Adrenal gland (tissue), 12 donors: ENCODE results near the gene FAM83D. TPM values are rescaled to one million over a fixed set of nuclear protein-coding genes. Genes with fewer than 3 reads are reported as not detected.

Source experiments
- DNase-seq, 7 donors: peaks; one replicate each; pipeline ENCODE4 v3.0.0-alpha.2; 2019 to 2020
- H3K27ac ChIP-seq, 5 donors: fragments of 200-600 bp; sonication (generic) in 4 of 5; 1 replicate in 3 of 5; 2 replicates in 2 of 5; pipeline versions ENCODE4 v1.5.1 to v1.8.0; 2016 to 2020; ENCODE audit warnings: mild to moderate bottlenecking in 1 of 5
- H3K27me3 ChIP-seq: fragments of 200-600 bp; 2 replicates; pipeline ENCODE4 v1.8.0; 2021
- H3K36me3 ChIP-seq, 2 donors: fragments of 200-600 bp; replicated peaks in 1 of 2; 1 replicate in 1 of 2; 2 replicates in 1 of 2; pipeline versions ENCODE4 v1.5.1 to v1.8.0; 2018 to 2022
- H3K4me1 ChIP-seq, 2 donors: fragments of 200-600 bp; replicated peaks in 1 of 2; 1 replicate in 1 of 2; 2 replicates in 1 of 2; pipeline versions ENCODE4 v1.5.1 to v1.8.0; 2018 to 2021
- H3K4me3 ChIP-seq, 4 donors: fragments of 200-600 bp; sonication (generic) in 3 of 4; one replicate each; pipeline ENCODE4 v1.5.1; 2016 to 2018
- H3K9me3 ChIP-seq, 3 donors: fragments of 200-600 bp; sonication (generic) in 1 of 3; replicated peaks in 1 of 3; 1 replicate in 2 of 3; 2 replicates in 1 of 3; pipeline versions ENCODE4 v1.5.1 to v1.8.0; 2016 to 2021
- CTCF ChIP-seq, 6 experiments: fragments of 450-650 bp in 4 of 6; fragments of 200-600 bp in 2 of 6; sonication (generic) in 1 of 6; IDR thresholded peaks; 1 replicate in 5 of 6; 2 replicates in 1 of 6; pipeline versions ENCODE4 v1.5.1 to v1.8.0; 2016 to 2021; ENCODE audit warnings: antibody characterized with exemption in 6 of 6, mild to moderate bottlenecking in 2 of 6, moderate library complexity in 1 of 6
- POLR2A ChIP-seq, 2 donors: fragments of 450-650 bp; IDR thresholded peaks; one replicate each; pipeline ENCODE4 v1.6.1; 2017; ENCODE audit warnings: antibody characterized with exemption in 2 of 2, mild to moderate bottlenecking in 2 of 2, moderate library complexity in 1 of 2
- WGBS, 4 donors: extraction: QIAGEN DNeasy Blood & Tissue Kit in 2 of 4; methylation state at CpG; one replicate each; pipeline versions ENCODE4 v1.1.5 to v1.1.7; 2013 to 2017; 5-methylcytosine and 5-hydroxymethylcytosine counted together
- intact Hi-C, 2 donors: fragments of 100-400 bp; cut with DNase I; formaldehyde crosslinking; loops; one replicate each; pipeline versions ENCODE4 v1.14.1 to v1.15.0; 2022 to 2023
- polyA plus RNA-seq, 3 donors: library from polyadenylated mRNA; stranded (reverse); fragments of 200-250 nt in 2 of 3; fragments of 350-450 nt in 1 of 3; fragmentation: Illumina TruSeq in 1 of 3; extraction: RNeasy Lipid Tissue Mini Kit (QIAGEN cat#74804) in 1 of 3; gene quantifications; one replicate each; pipeline ENCODE4 v1.2.3, GENCODE V29; 2013 to 2014
- total RNA-seq, 9 donors: library from RNA; depleted of rRNA in 4 of 9; stranded (reverse); fragments of >200 nt in 4 of 9; fragments of 120-200 nt in 1 of 9; fragmentation: NEBNext Ultra II Directional in 1 of 9; extraction: Animal tissue kit (Norgen Biotek cat#: 25700) in 1 of 9; gene quantifications; one replicate each; pipeline versions ENCODE4 v1.1.0 to v1.2.4, GENCODE V29; 2013 to 2023
- donor health status: healthy with polysubstance abuse.
- donor health status: Bipolar disorder and iron deficiency.
- donor health status: DM: yes; HTN: yes; CAD: no.
- donor health status: DM: no; HTN: no; CAD: no.
- donor health status: DM: no; HTN: no; CAD: no.
- donor health status: DM: yes; HTN: yes; CAD: no.

The FAM83D gene
- total and polyA plus RNA-seq, 12 donors: 0.14 to 4.5 (median 0.72) TPM; not detected in 1

- Histone ChIP-seq H3K27me3 (no peaks in the 10 kb centered on the region), H3K36me3 (no peaks in the 10 kb centered on the region), H3K9me3 (no peaks in the 10 kb centered on the region), H3K27ac (peak overlapping the region in 4 of 5 donors; percentile 52 to 92 (median 89)), H3K4me3 (peak overlapping the region; percentile 51 to 98 (median 91)), H3K4me1 (peaks cover 6 to 11% of the 10 kb centered on the region in 2 donors)
- 9 to 13% (median 11%) methylated on average over 16 of the region's 16 CpGs for WGBS, 4 donors
- intact Hi-C loops: no loop called here
- TF ChIP-seq POLR2A (IDR thresholded peaks at IDR 0.05) (no peak), CTCF (IDR thresholded peaks at IDR 0.05) (no peak)
- DNase-seq: peak in 3 of 7 donors; percentile 4 to 17 (median 17)
Observed at GRCh38 chr20:38961530-38962043, 35.4 kb downstream of the FAM83D start.

GRCh38 chr20:38962044-38962927 is 36.1 kb downstream of the FAM83D start, which contains the start of gene DHX35:
TSS of gene DHX35 (plus strand) at chr20:38962344. CDS start at chr20:38962368, 24 bp downstream.
- DNase-seq: peak; percentile 97 to 99 (median 98)
- no peaks in the 10 kb centered on the region for H3K9me3 ChIP-seq
- 0 to 1% (median 1%) methylated on average over 15 to 70 of the region's 70 CpGs for WGBS, 4 donors
- H3K27me3 ChIP-seq: no peaks in the 10 kb centered on the region
- H3K27ac ChIP-seq: peak within 1 kb of the TSS in 4 of 5 donors; percentile 88 to 92 (median 89)
- intact Hi-C loops: no loop called here
- TF ChIP-seq CTCF (IDR thresholded peaks at IDR 0.05): peak in 5 of 6 experiments; percentile 13 to 20 (median 19)
- TF ChIP-seq POLR2A (IDR thresholded peaks at IDR 0.05): peak in 1 of 2 donors; percentile 47
- no peaks in the 10 kb centered on the region for H3K36me3 ChIP-seq
- peak within 1 kb of the TSS; percentile 87 to 98 (median 93) for H3K4me3 ChIP-seq
- H3K4me1 ChIP-seq: peaks cover 6 to 11% of the 10 kb centered on the region in 2 donors

- Histone ChIP-seq H3K4me3 (peak overlapping the region in 3 of 4 donors; percentile 87 to 98 (median 91)), H3K9me3 (no peaks in the 10 kb centered on the region), H3K27ac (peak overlapping the region in 3 of 5 donors; percentile 88 to 92 (median 90)), H3K36me3 (no peaks in the 10 kb centered on the region), H3K27me3 (no peaks in the 10 kb centered on the region), H3K4me1 (peaks cover 6 to 11% of the 10 kb centered on the region in 2 donors)
- 2 to 9% (median 4%) methylated on average over 5 of the region's 5 CpGs for WGBS, 4 donors
- intact Hi-C loops: no loop called here
- TF ChIP-seq CTCF (IDR thresholded peaks at IDR 0.05) (no peak), POLR2A (IDR thresholded peaks at IDR 0.05) (no peak)
- DNase-seq: peak in 1 of 7 donors; percentile 11
Observed at GRCh38 chr20:38962928-38963401, 36.7 kb downstream of the FAM83D start.

- no peak for DNase-seq
- TF ChIP-seq POLR2A (IDR thresholded peaks at IDR 0.05) (no peak), CTCF (IDR thresholded peaks at IDR 0.05) (no peak)
- Histone ChIP-seq H3K9me3 (no peaks in the 10 kb centered on the region), H3K4me1 (peaks cover 6 to 11% of the 10 kb centered on the region in 2 donors), H3K4me3 (no peak overlapping the region), H3K36me3 (no peaks in the 10 kb centered on the region), H3K27ac (no peak overlapping the region), H3K27me3 (no peaks in the 10 kb centered on the region)
- intact Hi-C loops: no loop called here
Observed at GRCh38 chr20:38963745-38964144, 37.5 kb downstream of the FAM83D start.
